Neutrophil (primary cell): ENCODE measurements around the gene ZBTB20.

Source experiments
- H3K27ac ChIP-seq: fragments of 200-600 bp; sonication (generic); 2 replicates; pipeline ENCODE4 v1.5.1; 2016; ENCODE audit warnings: mild to moderate bottlenecking, moderate library complexity
- H3K27me3 ChIP-seq: fragments of 200-600 bp; sonication (generic); 2 replicates; pipeline ENCODE4 v1.6.0; 2016; ENCODE audit warnings: mild to moderate bottlenecking
- H3K36me3 ChIP-seq: fragments of 200-600 bp; sonication (generic); 2 replicates; pipeline ENCODE4 v1.5.1; 2017
- H3K4me1 ChIP-seq, 2 experiments: fragments of 200-600 bp in 1 of 2; sonication (generic) in 1 of 2; 1 replicate in 1 of 2; 2 replicates in 1 of 2; pipeline versions ENCODE4 v1.5.1 to v1.6.1; 2013 to 2016; ENCODE audit warnings: low read depth in 1 of 2, low read length in 1 of 2, mild to moderate bottlenecking in 1 of 2, moderate library complexity in 1 of 2; ENCODE audit not compliant: control insufficient read depth in 1 of 2, insufficient read depth in 1 of 2
- H3K4me3 ChIP-seq, 2 experiments: fragments of 200-600 bp in 1 of 2; sonication (generic) in 1 of 2; 1 replicate in 1 of 2; 2 replicates in 1 of 2; pipeline ENCODE4 v1.5.1; 2013 to 2016; ENCODE audit warnings: low read depth in 1 of 2, low read length in 1 of 2, mild to moderate bottlenecking in 1 of 2, moderate library complexity in 1 of 2
- H3K9me3 ChIP-seq: fragments of 200-600 bp; sonication (generic); 2 replicates; pipeline ENCODE4 v1.5.1; 2016
- TF ChIP-seq, protein P1 (sequence below): fragments of 200-600 bp; sonication (generic); IDR thresholded peaks from 2 replicates; pipeline ENCODE4 v1.5.1; 2016; ENCODE audit warnings: antibody characterized with exemption

Gene ZBTB20

DNA sequence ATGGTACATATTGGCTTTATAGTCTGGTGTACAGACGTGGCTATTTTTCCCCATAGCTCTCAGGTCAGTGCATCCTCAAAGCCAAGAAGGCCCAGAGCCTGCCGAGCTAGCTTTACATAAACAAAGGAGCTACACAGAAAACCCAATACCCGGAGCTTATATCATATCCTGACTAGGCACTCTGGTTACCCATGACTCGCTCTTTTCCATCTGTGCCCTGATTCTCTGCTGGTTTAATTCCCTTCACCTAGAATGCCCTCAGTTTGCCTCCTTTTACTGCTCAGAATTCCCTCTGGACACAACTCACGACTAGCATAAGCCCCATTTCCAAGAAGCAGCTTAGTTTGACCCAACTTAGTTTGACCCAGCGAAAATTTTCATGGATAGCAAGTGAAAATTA is 742.5 kb downstream of the ZBTB20 start:
- Histone ChIP-seq H3K27ac (no peak overlapping the region), H3K9me3 (no peaks in the 10 kb centered on the region), H3K4me3 (no peak overlapping the region), H3K4me1 (no peaks in the 10 kb centered on the region), H3K36me3 (no peaks in the 10 kb centered on the region), H3K27me3 (no peaks in the 10 kb centered on the region)
- TF ChIP-seq, protein P1, sequence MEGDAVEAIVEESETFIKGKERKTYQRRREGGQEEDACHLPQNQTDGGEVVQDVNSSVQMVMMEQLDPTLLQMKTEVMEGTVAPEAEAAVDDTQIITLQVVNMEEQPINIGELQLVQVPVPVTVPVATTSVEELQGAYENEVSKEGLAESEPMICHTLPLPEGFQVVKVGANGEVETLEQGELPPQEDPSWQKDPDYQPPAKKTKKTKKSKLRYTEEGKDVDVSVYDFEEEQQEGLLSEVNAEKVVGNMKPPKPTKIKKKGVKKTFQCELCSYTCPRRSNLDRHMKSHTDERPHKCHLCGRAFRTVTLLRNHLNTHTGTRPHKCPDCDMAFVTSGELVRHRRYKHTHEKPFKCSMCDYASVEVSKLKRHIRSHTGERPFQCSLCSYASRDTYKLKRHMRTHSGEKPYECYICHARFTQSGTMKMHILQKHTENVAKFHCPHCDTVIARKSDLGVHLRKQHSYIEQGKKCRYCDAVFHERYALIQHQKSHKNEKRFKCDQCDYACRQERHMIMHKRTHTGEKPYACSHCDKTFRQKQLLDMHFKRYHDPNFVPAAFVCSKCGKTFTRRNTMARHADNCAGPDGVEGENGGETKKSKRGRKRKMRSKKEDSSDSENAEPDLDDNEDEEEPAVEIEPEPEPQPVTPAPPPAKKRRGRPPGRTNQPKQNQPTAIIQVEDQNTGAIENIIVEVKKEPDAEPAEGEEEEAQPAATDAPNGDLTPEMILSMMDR, result no peak

DNA sequence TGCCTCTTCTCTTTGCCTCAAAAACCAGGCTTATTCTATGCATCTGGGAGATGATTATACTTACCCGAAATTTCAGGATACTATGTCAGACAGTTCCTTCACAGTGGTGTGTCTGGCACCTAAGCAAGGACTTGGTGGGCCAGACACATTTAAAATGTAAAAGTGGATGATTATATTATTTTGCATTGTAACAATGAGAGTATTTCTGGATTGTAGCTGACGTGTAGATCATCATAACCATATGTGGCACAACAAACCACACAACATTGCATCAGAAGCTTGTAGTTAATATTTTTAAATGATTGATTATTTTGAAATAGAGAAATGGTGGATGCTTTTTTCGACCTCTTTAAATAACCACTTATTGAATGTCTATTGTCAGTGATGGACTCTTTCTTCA is 744.2 kb downstream of the ZBTB20 start:
- TF ChIP-seq, protein P1, result no peak
- Histone ChIP-seq H3K36me3 (no peaks in the 10 kb centered on the region), H3K27me3 (no peaks in the 10 kb centered on the region), H3K9me3 (no peaks in the 10 kb centered on the region), H3K4me3 (no peak overlapping the region), H3K27ac (no peak overlapping the region), H3K4me1 (no peaks in the 10 kb centered on the region)

DNA sequence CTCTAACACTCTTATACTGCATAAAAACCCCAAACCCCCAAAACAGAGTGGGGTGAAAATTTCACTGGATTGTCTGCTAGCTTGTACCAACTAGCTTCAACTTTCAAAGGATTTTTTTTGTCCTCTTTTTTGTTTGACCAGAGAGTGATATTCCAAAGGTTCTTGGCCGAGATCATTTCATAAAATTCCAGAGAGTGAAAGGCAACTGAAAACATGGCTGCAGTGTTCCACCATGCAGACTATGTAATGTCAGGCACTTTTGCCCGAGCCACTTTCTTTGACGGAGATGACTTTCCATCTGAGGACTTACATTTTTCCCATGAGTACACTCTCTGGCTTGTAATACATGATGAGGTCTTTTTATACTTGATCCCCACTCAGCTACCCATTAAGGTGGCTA is 745.7 kb downstream of the ZBTB20 start:
- Histone ChIP-seq H3K4me1 (no peaks in the 10 kb centered on the region), H3K9me3 (no peaks in the 10 kb centered on the region), H3K36me3 (no peaks in the 10 kb centered on the region), H3K27ac (no peak overlapping the region), H3K4me3 (no peak overlapping the region), H3K27me3 (no peaks in the 10 kb centered on the region)
- TF ChIP-seq, protein P1, result no peak

DNA sequence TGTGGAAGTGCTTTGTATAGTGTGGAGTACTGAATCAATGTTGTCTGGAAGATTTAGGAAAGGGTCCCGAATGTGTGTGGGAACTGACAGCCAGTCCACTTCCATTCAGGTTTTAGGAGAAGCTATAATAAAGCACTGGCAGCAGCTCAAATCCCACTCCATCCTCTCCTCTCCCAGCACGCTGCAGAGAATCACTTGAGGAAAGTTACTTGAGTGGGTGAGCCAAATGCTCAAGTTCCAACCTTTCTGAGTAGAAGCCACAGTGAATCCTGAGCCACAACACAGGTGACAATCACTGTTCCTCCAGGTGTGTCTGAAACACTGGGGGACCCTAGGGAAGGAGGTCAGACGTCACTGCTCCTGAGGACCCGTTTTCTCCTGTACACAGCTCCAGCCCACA is 746.7 kb downstream of the ZBTB20 start:
- Histone ChIP-seq H3K27ac (no peak overlapping the region), H3K36me3 (no peaks in the 10 kb centered on the region), H3K4me3 (no peak overlapping the region), H3K9me3 (no peaks in the 10 kb centered on the region), H3K4me1 (no peaks in the 10 kb centered on the region), H3K27me3 (no peaks in the 10 kb centered on the region)
- TF ChIP-seq, protein P1, result no peak

DNA sequence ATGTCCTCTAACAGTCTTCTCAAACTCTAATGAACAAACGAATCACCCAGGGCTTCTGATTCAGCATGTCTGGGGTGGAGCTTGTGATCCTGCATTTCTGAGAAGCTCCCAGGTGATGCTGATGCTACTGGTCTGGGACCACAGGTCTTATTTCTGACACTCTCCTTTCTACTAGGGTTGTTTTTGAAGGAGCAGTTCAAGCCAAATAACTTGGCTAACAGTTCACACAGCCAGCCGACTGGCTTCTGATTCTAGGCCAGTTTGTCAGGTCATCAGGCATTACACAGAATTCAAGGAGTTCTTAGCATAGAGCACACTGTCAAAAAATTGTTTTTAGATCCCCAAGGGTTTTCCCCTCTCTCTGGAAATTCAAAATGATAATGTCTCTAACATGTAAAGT is 752.5 kb downstream of the ZBTB20 start:
- no peak overlapping the region for H3K27ac ChIP-seq
- H3K4me3 ChIP-seq, result no peak overlapping the region
- H3K36me3 ChIP-seq, result no peaks in the 10 kb centered on the region
- TF ChIP-seq, protein P1, result no peak
- H3K4me1 ChIP-seq, result no peaks in the 10 kb centered on the region
- H3K27me3 ChIP-seq, result no peaks in the 10 kb centered on the region
- no peaks in the 10 kb centered on the region for H3K9me3 ChIP-seq
